ENCODE measurements around the gene NR5A2. TPM values are rescaled to one million over a fixed set of nuclear protein-coding genes. Genes with fewer than 3 reads are reported as not detected.

Gene NR5A2
- total and polyA plus RNA-seq, 10 of the 15 experiments (the other 5 are each of a cell fraction or from before 2014, with no cell fraction given), result 0.02 to 0.60 (median 0.15) TPM; not detected in 1

DNA sequence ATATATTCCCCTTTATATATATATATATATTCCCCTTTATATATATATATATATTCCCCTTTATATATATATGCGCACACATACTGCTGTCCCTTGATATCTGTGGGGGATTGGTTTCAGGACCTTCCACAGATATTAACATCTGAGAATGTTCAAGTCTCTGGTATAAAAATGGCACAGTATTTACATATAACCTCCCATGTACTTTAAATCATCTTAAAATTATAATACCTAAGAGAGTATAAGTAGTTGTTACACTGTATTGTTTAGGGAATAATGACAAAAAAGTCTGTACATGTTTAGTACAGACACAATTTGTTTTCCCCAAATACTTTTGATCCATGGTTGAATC, 45.8 kb downstream of the NR5A2 start:
- H3K4me2 ChIP-seq (ENCODE audit: control insufficient read depth, insufficient read depth), result no peak overlapping the region
- ChIA-PET CTCF (no interaction called here), POLR2A (interaction anchor here (0.6 kb wide), 1 partner anchor 11 kb away, joined by 3 read pairs; no protein-coding TSS in a partner anchor), RAD21 (ENCODE audit: unreplicated experiment) (no interaction called here), SMC1A (ENCODE audit: uncharacterized antibody, unreplicated experiment) (no interaction called here)
- H3K9ac ChIP-seq (ENCODE audit: control insufficient read depth, insufficient read depth, low read length), result no peak overlapping the region
- H3K4me1 ChIP-seq (ENCODE audit: control insufficient read depth, insufficient read depth, low read length), result peaks cover 4% of the 10 kb centered on the region
- no peak overlapping the region for H2AFZ ChIP-seq (ENCODE audit: control insufficient read depth, low read depth, low read length)
- WGBS (ENCODE audit: insufficient coverage, insufficient replicate concordance, low lambda C conversion rate, missing lambda C conversion rate), result 0% methylated on average over 1 of the region's 1 CpG
- no peak for DNase-seq (ENCODE audit: low read depth, low spot score)
- FAIRE-seq, result no peak
- no peak overlapping the region for H3K27ac ChIP-seq (ENCODE audit: control insufficient read depth, insufficient read depth)
- peaks cover 0 to 8% of the 10 kb centered on the region in 2 experiments; a peak in 2 of 4 replicates for H3K27me3 ChIP-seq (replicated peaks in 1 of 2; ENCODE audit: control insufficient read depth in 2 of 2, insufficient read depth in 2 of 2, low read length in 1 of 2)
- H3K79me2 ChIP-seq (ENCODE audit: control insufficient read depth, insufficient read depth, low read length), result no peaks in the 10 kb centered on the region
- no peaks in the 10 kb centered on the region for H3K9me3 ChIP-seq (replicated peaks; ENCODE audit: control insufficient read depth, insufficient read depth, low read length)
- no peaks in the 10 kb centered on the region for H4K20me1 ChIP-seq (ENCODE audit: control insufficient read depth, insufficient read depth)
- intact Hi-C loops (cut with micrococcal nuclease; ENCODE audit: unreplicated experiment), result no loop called here
- BruUV-seq (replicated peaks), result no TSS peak
- H3K4me3 ChIP-seq, result no peak overlapping the region
- no peaks in the 10 kb centered on the region for H3K36me3 ChIP-seq (ENCODE audit: control insufficient read depth in 2 of 2, insufficient read depth in 2 of 2, low read length in 1 of 2)
- in situ Hi-C loops (cut with MboI), result no loop called here
- no peak for ATAC-seq
- TF ChIP-seq, protein P1, sequence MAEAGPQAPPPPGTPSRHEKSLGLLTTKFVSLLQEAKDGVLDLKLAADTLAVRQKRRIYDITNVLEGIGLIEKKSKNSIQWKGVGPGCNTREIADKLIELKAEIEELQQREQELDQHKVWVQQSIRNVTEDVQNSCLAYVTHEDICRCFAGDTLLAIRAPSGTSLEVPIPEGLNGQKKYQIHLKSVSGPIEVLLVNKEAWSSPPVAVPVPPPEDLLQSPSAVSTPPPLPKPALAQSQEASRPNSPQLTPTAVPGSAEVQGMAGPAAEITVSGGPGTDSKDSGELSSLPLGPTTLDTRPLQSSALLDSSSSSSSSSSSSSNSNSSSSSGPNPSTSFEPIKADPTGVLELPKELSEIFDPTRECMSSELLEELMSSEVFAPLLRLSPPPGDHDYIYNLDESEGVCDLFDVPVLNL (IDR thresholded peaks at IDR 0.05; ENCODE audit: low read depth, low read length), result no peak
- no peak for TF ChIP-seq KAT2A (conservative IDR thresholded peaks at IDR 0.05; ENCODE audit: control insufficient read depth, low read depth, low read length)
- no peak for TF ChIP-seq DPF2 (IDR thresholded peaks at IDR 0.05)
- TF ChIP-seq ZBTB40 (IDR thresholded peaks at IDR 0.05; ENCODE audit: borderline replicate concordance), result no peak
- no peak for TF ChIP-seq EP300 (IDR thresholded peaks at IDR 0.05; ENCODE audit: borderline replicate concordance in 1 of 2, control insufficient read depth in 1 of 2, low read depth in 2 of 2, low read length in 2 of 2)
- TF ChIP-seq, protein P2, sequence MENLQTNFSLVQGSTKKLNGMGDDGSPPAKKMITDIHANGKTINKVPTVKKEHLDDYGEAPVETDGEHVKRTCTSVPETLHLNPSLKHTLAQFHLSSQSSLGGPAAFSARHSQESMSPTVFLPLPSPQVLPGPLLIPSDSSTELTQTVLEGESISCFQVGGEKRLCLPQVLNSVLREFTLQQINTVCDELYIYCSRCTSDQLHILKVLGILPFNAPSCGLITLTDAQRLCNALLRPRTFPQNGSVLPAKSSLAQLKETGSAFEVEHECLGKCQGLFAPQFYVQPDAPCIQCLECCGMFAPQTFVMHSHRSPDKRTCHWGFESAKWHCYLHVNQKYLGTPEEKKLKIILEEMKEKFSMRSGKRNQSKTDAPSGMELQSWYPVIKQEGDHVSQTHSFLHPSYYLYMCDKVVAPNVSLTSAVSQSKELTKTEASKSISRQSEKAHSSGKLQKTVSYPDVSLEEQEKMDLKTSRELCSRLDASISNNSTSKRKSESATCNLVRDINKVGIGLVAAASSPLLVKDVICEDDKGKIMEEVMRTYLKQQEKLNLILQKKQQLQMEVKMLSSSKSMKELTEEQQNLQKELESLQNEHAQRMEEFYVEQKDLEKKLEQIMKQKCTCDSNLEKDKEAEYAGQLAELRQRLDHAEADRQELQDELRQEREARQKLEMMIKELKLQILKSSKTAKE (IDR thresholded peaks at IDR 0.05; ENCODE audit: low read depth, poor library complexity, severe bottlenecking), result no peak
- TF ChIP-seq SIX5 (IDR thresholded peaks at IDR 0.05; ENCODE audit: low read depth, low read length, severe bottlenecking), result no peak
- no peak for TF ChIP-seq MTA2 (IDR thresholded peaks at IDR 0.05; ENCODE audit: low read depth)
- no peak for TF ChIP-seq HSF1 (IDR thresholded peaks at IDR 0.05; ENCODE audit: low read depth, low read length)
- TF ChIP-seq SMC3 (IDR thresholded peaks at IDR 0.05; ENCODE audit: borderline replicate concordance, low read length), result no peak
- TF ChIP-seq ZZZ3 (IDR thresholded peaks at IDR 0.05; ENCODE audit: control insufficient read depth, insufficient read length, low read depth), result no peak
- TF ChIP-seq RELB (IDR thresholded peaks at IDR 0.05; ENCODE audit: low read depth), result no peak
- TF ChIP-seq ETV6 (conservative IDR thresholded peaks at IDR 0.05 in 1 of 2, IDR thresholded peaks at IDR 0.05 in 1 of 2; ENCODE audit: borderline replicate concordance in 1 of 2, low read depth in 1 of 2), result no peak

Measured in GM12878 (cell line).